HG03460 (cell line): Measurements from ENCODE around the gene C3.

Experiments used
- ATAC-seq: cut with Tn5 transposase; IDR thresholded peaks from one replicate; pipeline ENCODE4 v1.9.1; 2021; ENCODE audit not compliant: unreplicated experiment

The C3 gene

DNA sequence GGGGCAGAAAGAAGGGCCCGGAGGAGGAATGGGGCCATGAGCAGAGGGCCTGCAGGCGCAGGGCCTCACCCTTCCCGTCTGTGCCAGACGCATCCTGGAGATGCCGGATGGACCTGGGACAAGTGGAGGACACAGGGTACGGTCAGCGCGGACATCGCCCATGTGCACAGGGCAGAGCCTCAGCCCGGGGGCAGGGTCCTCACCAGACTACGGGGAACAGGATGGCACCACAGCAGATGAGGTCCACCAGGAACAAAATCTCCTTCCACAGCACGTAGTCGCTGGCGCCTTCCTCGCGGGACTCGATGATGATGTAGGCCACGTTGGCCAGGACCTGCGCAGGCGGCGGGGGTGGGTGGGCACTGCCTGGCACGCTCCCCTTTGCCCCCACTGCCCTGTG, 11.4 kb upstream of the C3 start:
- ATAC-seq: no peak

DNA sequence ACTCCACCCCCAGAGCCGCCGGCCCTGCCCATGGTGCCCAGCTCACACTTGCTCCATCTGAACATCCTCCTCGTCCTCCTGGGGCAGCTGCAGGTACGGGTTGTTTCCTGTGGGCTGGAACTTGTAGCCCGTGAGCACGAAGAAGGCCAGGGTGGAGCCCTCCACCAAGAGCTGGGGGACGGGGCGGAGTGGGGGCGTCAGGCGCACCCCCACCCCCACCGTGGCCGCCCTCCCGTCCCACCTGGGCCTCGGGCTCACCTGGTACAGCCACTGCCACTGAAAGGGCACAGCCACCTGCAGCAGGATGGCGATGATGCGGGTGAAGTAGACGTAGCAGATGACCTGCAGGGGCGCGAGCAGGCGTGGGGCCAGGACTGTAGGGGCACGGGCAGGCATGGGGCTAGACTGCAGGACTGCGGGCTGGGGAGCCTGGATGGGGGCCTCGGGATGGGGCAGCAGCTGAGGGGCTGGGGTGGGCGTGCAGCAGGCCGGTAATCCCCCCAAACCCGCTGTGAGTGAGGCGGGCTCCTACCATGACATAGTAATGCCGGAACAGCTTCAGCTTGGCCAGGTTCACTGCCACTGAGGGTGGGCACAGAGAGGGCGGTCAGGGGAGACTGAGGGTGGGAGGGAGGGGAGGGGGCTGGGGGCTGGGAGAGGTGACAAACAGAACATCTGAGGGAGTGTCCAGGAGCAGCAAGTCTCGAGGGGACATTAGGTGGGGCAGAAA, 10.7 kb upstream of the C3 start:
- ATAC-seq: no peak

DNA sequence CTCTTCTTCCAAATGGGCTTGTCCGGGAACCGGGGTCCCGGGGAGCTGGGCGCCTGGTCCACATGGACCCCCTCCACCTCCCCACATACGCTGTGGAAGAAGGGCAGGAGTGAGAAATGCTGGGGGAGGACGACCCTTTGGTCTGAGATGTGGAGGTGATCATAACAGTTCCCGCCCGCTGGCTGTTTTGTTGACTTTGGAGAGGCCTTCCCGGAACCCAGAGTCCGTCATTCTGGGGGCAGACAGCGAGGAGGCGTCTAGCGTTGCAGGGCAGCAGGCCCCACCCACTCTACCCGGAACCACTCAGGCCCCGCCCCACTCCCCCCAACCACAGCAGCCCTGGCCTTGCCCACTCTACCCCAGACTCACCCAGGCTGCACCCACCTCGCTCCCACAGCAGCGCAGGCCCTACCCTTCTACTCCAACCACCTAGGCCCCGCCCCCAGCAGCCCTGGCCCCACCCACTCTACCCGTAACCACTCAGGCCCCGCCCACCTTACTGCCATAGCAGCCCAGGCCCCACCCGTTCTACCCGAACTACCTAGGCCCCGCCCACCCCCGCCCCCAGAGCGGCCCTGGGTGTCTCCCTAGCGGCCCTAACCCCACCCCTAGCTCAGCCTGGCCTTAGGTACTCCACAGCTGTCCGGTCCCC, 9.8 kb upstream of the C3 start:
- no peak for ATAC-seq

DNA sequence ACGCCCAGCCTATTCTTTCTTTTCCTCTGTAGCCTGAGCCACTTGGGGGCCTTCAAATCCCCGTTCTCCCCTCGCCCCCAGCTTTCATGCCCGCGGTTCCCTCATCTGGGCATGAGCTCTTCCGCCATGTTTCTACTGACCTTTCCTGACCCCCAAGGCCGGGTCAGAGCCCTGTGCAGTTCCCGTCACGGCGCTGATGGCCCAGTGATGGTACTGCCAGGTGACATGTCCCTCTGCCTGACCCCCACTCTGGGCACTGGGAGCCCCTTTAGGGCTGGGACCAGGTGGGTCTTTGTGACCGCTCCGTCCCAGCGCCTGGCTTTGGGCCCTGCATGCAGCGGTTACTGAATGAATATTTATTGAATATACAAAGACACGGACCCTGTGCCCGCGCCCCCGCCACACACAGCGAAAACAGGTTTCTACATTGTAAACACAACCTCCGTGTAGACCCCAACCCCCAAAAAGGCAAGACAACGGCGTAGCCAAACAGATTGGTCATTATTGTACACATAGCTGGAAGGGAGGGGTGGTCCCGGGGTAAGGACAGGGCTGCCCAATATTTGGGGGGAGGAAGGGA, 9.2 kb upstream of the C3 start:
- ATAC-seq: no peak

DNA sequence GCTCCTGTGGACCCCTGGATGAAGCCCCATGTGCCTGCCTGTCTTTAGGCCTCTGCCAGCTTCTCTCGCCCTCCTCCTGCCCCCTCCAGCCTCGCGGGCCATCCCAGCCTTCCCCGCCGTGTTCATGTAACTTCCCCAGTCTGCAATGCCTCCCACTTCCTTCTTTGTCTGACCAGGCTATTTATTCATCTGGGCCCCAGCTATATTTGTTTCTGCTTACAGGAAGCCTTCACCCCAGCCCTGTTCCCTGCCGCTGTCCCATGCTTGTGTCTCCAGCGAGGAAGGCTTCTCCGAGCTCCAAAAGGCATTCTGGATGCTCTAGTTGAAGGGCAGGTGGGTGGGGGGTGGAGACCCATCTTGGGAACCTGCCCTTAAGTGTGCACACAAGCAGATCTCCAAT, 7.9 kb upstream of the C3 start:
- no peak for ATAC-seq

DNA sequence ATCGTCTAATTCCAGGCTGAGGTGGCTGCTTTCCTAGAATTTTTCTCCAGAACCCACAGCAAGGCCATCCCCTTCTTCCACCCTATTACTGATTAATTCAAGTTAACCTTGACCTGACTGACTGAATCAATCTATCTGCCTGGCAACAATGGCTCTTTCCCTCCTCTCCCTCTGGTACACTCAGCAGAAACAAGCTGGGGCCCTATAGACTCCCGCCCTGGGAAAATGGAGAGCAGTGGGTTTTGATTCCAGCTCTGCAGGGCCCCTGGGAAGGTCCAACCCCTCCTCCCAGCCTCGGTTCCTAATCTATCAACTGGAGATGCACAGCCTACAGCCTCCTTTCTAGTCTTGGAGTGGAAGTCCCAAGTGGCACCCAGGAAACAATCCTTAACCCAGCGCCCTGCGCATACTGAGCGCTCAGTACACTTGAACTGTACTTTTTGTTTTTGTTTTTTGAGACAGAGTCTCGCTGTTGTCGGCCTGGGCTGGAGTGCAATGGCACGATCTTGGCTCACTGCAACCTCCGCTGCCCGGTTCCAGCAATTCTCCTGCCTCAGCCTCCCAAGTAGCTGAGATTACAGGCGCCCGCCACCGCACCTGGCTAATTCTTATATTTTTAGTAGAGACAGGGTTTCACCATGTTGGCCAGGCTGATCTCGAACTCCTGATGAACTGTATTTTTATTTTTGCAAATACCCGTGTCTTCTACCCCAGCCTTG, 5.2 kb upstream of the C3 start:
- no peak for ATAC-seq

DNA sequence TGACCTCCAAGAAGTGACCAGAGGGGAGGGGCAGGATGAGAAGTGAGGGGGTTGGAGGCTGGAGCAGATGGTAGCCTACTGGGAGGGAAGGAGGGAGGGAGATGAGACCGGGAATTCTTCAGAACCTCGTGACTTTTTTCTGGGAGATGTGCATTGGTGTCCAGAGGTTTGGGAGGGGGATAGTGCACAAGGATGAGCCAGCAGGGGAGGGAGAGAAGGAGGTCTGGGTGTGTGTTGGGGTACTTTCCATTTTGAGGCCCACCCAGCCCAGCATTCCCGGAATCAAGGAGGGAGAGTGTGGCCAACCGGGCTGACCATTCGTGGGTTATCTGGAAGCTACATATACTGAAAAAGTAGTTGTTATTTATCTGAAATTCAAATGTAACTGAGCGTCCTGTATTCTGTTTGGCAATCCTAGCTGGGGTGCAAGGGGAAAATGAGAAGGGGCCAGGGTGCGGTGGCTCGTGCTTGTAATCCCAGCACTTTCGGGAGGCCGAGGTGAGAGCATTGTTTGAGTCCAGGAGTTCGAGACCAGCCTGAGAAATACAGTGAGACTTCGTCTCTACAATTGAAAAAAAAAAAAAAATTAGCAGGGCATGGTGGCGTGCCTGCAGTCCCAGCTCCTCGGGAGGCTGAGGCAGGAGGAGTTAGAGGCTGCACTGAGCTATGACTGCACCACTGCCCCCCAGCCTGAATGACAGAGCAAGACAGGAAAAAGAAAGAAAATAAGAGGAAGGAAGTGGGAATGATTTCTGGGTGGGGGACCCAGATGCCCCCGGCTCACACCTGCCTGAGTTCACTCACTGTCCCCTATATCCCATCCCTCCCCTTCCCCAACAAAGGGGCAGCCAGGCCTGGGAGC, 4.4 kb upstream of the C3 start:
- no peak for ATAC-seq

DNA sequence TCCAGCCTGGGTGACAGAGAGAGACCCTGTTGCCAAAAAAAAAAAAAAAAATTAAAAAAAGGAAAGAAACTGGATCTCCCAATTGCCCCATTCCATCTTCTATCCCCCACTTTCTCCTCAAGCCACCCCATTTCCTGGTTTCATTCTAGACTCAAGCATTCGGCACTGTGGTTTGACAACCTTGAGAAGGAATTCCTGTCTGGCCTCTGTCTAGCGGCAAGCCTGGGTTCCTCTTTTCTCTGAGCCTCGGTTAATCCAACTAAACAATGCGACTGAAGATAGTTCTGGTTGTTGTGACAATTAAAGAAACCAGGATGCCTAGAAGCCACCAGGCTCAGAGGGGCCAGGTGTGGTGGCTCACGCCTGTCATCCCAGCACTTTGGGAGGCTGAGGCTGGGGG, 3.3 kb upstream of the C3 start:
- no peak for ATAC-seq

DNA sequence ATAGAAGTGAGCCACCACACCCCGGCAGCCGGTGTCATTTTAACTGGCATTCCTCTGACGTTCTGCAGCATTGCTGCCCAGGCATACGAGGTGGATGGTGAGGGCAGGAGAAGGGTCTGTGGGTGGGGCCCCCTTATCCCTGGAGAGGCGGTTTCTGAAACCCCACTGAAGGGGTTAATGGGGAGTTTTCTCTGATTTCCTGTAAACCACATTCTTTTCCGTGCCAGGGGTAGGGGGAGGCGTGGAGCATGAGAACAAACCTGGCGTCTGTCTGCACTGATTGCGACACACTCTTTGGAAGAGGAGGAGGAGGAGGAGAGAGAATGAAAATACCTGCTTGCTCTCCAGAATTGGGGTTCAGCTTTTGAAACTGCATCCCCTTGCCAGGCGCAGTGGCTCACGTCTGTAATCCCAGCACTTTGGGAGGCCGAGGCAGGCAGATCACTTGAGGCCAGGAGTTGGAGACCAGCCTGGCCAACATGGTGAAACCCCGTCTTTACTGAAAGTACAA, 2.7 kb upstream of the C3 start:
- no peak for ATAC-seq

DNA sequence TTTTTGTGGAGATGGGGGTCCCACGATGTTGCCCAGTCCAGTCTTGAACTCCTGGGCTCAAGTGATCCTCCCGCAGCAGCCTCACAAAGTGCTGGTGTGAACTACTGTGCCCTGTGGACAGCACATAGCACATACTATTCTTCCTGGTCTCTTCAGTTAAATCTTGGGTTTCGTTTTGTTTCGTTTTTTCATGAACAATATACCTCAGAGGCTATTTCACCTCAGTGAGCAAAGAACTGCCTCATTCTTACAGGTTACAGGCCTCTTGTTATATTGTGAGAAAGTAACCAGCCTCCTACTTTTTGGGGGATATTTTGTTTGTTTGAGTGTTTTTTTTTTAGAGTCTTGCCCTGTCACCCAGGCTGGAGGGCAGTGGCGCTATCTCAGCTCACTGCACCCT, 1.3 kb upstream of the C3 start:
- peak; percentile 73 for ATAC-seq

DNA sequence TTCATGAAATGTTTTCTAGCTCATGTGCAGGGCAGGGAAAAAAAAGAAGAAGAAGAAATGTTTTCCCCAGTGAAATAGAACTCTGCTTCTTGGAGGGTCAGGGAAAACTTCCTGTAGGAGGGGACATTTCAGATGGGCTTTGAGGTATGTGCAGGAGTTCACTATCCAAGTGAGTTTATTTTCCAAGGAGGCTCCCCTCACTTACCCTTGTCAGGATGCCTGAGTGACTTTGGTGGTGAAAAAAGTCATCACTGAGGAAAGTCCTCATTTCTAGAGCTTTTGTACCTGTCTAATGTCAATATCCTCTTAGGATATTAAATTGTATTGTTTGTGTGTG, 656 bp upstream of the C3 start:
- no peak for ATAC-seq

DNA sequence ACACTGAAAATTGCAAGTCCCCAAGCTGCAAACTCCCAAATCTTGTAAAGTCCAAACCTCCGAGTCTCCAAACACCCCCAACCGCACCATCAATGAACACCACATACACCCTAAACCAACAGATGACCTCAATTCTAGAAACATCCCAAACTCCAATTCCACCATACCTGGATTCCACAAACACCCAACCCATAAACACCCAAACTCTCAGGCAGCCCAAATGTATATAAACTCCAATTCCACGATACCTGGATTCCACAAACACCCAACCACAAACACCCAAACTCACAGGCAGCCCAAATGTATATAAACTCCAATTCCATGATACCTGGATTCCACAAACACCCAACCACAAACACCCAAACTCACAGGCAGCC, 470 bp downstream of the C3 start:
- no peak for ATAC-seq

DNA sequence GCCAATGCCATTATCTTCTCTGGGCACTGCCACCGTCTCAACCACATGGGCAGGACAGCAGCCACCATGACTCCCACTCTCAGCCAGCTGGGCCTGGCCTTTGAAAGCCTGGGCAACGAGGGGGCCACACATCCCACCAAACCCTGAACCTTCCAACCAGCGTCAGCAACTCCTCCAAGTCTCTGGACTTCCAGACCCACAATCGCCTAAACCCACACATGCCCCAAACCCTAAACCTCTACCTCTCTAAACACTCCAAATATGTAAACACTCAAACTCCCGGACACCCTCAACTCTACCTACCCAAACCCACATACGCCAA, 949 bp downstream of the C3 start:
- no peak for ATAC-seq

DNA sequence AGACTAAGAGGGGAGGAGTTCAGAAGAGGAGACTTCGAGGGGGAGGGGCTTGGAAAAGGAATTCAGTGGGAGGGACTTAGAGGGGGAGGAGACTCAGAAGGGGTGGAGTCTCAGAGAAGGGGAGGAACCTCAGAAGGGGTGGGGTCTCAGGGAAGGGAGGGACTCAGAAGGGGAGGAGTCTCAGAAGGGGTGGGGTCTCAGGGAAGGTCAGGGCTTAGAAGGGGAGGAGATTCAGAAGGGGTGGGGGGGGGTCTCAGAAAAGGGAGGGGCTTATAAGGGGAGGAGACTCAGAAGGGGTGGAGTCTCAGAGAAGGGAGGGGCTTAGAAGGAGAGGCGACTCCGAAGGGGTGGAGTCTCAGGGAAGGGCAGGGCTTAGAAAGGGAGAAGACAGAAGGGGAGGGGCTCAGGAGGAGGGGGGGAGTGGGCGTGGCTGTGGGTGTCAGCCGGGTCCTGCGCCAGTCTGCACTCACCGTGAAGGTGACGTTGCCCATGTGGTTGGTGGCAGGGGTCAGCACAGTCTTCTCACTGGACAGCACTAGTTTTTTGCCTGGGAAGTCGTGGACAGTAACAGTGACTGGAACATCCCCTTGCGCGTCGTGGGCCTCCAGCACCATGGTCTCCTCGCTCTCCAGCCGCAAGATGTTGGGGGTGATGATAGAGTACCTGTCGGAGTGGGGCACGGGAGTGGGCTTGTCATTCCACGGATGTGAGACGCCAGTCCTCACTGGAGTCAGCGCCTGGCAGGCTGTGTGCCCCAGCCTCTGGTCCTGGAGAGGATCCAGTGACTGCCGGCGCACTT, 1.5 kb downstream of the C3 start:
- ATAC-seq: no peak

DNA sequence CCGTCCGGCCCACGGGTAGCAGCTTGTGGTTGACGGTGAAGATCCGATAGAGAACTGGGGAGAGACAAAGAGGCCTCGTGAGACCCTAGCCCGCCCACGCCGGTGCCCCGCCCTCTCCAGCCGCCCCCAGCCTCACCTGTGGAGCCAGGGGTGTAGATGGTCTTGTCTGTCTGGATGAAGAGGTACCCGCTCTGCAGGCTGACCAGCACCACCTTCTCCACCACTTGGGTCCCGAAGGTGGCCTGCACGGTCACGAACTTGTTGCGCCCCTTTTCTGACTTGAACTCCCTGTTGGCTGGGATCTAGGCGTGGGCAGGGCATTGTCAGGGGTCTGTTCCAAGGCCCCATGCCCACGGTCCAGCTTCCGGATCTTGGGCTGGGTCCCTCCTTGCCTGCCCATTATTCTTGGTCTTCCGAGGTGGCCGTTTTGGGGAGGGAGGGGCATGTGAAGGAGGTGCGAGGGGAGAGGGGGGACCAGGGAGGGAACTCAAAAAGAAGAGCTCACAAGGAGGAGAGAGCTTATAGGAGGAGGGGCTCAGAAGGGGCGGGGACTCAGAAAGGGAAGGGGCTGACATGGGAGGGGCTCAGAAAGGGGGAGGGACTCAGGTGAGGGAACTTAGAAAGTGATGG, 2.2 kb downstream of the C3 start:
- ATAC-seq: no peak

DNA sequence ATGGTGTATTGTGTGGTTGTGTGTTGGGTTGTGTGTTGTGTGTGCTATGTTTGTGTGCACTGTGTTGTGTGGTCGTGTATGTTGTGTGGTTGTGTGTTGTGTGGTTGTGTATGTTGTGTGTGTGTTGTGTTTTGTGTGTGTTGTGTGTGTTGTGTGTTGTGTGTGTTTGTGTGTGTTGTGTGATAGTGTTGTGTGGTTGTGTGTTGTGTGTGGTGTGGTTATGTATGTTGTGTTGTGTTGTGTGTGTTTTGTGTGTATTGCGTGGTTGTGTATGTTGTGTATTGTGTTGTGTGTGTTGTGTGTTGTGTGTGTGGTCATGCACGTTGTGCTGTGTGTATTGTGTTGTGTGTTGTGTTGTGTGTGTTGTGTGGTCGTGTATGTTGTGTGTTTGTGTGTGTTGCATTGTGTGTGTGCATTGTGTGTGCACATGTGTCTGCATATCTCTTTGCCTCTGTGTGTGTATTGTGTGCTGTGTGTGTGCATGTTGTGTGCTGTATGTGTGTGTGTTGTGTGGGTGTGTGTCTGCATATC, 2.9 kb downstream of the C3 start:
- no peak for ATAC-seq

DNA sequence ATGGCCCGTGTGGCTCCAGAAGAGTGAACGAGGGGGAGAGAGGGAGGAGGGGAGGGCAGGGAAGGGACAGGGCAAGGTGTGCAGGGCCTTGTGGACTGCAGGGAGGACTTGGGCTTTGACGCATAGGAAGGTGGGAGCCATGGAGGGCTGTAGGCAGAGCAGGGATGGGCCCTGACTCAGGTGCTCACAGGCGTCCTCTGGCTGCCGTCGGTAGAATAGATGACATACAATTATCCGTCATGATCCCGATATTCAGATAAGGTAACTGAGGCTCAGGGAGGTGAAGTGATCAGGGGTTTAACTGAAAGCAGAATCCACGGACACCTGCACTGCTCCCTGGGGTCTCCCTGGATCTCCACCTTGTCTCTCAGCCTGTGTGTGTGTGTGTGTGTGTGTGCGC, 3.4 kb downstream of the C3 start:
- no peak for ATAC-seq

DNA sequence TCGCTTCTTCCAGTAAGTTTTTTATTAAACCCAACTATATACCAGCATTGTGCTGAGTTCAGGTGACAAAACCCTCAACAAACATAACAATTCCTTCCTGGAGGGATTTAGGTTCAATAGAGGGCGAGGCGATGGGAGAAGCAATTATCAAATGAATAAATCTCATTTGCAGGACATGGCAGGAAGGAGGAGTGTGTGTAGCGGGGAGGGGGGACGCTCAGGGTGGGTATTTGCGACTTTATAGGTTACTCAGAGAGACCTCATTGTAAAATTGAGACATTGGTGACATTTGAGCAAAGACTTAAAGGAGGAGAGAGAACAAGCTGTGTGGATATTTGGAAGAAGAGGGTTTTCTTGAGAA, 3.9 kb downstream of the C3 start:
- ATAC-seq: no peak

DNA sequence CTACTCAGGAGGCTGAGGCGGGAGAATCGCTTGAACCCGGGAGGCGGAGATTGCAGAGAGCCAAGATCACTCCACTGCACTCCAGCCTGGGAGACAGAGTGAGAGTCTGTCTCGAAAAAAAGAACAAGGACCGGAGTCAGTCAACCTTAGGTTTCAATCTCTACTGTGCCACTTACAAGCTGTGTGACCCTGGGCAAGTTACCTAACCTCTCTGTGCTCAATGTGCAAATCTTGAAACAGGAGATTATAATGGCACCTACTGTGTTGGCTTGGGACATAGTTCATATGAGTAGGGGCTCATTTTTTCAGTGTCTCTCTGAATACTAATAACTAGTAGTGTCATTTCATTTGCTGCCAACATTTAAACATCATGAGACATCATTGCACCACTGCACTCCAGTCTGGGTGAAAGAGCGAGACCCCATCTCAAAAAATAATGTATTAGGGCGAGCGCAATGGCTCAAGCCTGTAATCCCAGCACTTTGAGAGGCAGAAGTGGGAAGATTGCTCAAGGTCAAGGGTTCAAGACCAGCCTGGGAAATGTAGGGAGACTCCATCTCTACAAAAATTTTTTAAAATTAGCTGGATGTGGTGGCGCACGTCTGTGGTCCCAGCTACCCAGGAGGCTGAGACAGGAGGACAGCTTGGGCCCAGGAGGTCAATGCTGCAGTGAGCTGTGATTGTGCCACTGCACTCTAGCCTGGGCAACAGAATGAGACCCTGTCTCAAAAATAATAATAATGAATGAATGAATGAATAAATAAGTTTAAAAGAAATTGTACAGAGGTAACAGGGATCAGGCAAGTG, 5.5 kb downstream of the C3 start:
- ATAC-seq: no peak
